NCI-H146 (cell line): ENCODE data around the gene BACH2.

Experiments
- DNase-seq: peaks from one replicate; lab custom pipeline; 2025; lab: John Stamatoyannopoulos, UW

BACH2 gene

DNA sequence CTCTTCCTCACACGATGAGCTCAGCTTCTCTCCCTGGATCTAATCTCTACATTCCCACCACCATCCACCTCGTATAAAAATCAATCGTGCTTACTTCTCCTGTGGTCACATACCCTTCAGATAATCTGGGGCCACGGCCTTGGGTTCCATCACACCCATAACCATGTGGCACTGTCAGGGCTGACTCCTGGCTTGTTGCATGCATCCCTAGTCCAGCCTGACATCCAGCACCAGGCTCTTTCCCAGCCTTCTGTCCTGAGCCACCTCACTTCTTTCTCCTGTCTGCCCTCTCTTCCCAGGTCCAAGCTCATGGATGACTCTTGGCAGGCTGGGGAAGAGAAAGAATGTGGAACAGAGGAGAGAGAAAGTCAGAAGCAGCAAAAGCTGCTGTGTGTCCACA is 199.8 kb downstream of the BACH2 start:
- no peak for DNase-seq

DNA sequence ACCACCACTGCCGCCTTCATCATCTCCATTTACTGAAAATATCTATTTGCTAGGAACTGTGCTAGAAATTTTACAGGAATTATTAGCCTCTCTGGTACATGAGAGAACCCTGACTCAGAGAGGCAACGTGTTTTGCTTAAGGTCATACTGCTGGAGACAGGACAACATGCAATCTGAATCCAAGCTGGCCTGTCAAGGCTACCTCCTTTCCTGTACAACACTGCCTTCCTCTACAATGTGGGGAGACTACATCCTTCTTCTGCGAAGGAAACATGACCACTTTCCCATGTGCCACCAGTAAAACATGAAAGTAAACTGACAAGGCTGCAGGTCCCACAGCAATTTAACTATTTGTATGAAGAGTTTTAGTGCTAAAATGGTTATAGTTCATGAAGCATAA is 200.9 kb downstream of the BACH2 start:
- DNase-seq = no peak

DNA sequence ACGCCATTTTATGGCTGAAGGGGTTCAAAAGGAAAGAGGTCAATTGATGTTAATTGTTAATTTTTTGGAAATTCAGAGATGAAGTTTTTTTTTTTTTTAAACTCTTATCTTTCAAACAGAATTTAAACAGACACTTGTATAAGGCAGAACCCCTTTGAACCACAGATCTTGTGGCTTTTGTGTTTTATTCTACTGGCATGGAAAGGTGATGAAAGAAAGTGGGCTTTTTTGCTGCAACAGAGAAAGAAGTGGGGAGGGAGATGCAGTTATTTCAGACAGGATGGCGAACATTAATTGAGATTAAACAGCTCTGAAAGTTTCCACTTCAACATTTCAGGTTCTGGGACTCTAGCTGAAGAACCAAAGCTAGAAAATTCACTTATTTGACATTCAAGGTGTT is 201.5 kb downstream of the BACH2 start:
- no peak for DNase-seq

DNA sequence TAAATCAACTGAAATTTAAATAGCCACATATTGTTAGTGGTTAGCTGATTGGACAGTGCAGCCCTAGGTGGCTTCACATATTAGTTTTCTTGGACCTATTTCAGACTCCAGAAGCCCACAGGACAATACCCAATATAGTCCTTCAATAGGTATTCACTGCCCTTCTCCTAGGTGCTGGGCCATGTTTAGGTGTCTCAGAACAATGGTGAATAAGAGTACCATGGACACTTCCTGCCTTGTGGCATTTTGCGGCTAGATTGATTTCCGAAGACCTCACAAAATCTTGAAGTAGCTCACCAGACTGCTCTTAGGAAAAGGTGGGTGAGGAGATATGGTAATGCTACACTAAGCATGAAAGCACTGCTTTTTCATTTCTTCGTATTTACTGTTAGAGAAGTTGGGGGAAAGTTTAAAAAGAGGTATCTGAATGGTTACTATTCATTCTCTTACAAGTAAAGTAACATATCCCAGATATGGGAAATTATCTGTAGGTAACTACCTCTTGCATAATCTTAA is 203.0 kb downstream of the BACH2 start:
- no peak for DNase-seq

DNA sequence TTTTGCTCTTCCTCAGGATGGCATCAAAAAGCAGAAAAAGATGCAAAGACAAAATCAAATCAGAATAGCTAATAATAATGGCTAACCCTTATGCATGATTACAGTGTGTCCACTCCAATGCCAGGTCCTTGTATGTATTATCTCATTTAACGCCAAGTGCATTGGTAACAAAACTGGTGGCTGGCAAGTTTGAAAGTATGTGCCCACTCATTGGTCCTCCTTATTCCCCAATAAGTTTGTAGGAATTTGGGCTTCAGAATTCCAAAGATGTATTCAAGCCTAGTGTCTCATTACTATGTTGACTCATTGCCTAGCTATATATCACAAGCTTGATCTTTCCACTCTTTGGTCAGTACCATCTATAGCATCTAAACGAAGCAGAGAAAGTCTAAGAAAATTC is 205.8 kb downstream of the BACH2 start:
- no peak for DNase-seq

DNA sequence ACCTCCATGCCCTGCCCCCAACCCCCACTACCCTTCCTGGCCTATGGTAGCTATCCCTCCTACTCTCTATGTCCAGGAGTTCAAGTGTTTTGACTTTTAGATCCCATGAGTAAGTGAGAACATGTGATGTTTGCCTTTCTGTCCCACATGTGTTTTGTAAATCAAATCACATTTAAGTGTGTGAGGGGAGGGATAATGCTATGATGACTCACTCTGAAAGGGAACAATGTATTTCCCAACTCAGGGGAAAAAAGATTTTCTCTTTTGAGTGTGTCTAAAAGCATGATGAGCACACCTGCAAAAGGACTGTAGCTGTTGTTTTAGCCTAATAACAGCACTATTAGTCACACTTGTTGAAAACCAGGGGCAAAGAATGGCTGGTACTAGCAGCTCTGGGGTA is 208.6 kb downstream of the BACH2 start:
- DNase-seq = no peak

DNA sequence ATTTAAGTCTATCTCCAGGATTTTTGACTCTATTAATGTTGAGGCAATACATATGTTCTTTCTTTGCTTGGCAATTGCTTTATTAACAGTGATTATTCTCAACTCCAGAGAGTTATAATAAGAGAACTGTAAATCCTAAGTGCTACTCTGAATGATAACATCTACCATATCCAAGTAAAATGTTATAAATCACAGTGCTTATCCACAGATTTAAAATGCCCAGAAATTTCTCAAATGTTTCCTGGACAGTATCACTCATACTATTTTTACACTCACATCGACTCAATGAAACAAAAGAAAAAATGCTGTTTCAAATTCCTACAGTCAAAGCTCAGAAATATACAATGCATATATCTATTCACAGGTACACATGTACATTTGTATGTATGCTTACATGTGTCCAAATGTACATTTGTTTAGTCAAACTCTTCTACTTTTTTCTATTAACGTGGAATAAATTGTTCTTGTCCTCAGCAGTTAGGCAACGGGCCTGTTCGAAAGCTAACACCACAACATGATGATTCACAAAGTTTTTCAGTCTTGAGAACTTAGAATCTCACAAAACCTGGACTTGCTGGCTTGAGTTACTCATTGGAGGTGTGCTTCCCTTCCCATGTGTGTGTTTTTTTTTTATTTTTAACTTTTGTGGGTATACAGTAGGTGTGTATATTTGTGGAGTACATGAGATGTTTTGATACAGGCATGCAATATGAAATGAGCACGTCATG is 209.4 kb downstream of the BACH2 start:
- no peak for DNase-seq

DNA sequence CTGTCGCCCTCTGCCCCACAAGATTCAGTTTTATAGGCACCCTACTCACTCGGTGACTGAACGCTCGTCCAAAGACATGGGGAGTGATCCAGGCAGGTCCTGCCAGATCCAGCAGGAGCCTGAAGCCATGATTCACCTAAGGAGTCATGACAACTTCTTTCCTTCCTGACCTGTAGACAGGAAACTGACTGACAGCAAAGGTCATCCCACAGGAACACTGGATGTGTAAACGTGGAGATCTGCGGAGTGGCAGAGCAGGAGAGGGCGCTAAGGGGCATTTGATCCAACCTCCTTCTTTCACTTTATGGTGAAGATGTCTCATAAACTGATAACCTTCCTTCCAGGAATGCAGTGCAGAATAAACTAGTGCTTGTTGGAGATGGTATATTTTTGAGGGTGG is 210.1 kb downstream of the BACH2 start:
- DNase-seq = no peak

DNA sequence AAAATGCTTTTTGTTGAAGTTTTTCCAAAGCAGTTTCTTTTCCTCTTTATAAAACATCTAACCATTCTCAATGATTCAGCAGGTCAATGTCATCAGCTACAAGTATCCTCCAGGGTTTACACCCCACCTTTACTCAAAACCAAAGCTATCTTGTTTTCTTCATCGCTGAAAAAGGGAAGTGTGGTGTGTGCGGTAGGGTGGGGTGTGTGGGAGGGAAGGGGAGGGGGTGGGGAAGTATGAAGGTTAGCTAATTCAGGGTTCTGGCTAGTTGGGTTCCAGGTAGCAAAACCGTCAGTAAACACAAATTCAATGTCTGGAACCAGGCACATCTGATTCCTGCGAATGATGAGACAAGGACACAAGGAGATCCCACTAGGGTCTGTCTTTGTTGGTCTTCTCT is 212.8 kb downstream of the BACH2 start:
- no peak for DNase-seq

DNA sequence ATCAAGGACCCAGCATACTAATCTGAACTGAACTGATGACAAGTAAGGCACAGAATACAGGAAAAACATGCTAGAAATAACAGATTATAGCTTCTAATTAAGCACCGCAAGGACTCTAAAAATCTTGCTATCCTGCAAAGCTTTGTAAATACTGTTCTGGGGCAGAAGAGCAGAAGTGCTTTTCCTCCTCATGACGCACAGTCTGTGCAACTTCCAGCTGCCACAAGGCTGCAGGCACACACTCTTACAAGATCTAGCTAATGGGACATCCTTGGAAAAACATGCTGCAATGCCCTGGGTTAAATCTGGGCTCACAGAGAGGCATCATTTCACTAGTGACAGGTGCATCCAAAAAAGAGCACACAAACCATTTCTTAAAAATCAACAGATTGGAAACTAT is 213.8 kb downstream of the BACH2 start:
- no peak for DNase-seq

DNA sequence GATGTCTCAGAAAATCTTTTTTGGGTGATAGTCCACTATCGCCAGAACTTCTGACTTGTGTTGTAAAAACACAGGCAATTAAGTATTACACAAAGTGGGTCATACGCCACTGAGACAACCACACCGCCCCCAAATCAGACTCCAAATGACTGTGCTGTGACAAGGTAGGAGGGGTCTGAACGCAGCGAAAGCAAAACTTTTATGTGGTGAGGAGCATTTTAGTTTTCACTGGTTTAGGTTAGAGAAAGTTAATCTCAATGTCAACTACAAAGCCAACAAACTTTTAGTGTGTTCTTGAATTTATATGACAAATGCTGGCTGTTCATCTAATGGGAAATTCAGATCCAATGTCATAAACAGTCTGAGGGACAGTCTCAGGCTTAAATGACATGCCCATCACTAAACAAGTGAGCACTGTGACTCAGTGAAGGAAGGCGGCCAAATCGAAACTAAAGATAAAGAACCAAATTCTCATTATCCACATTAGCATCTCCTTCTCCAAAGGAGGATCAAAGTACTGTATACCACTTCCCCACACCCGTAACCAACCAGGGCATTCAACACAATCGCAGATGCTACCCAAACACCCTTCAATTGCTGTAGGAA is 215.7 kb downstream of the BACH2 start:
- no peak for DNase-seq

DNA sequence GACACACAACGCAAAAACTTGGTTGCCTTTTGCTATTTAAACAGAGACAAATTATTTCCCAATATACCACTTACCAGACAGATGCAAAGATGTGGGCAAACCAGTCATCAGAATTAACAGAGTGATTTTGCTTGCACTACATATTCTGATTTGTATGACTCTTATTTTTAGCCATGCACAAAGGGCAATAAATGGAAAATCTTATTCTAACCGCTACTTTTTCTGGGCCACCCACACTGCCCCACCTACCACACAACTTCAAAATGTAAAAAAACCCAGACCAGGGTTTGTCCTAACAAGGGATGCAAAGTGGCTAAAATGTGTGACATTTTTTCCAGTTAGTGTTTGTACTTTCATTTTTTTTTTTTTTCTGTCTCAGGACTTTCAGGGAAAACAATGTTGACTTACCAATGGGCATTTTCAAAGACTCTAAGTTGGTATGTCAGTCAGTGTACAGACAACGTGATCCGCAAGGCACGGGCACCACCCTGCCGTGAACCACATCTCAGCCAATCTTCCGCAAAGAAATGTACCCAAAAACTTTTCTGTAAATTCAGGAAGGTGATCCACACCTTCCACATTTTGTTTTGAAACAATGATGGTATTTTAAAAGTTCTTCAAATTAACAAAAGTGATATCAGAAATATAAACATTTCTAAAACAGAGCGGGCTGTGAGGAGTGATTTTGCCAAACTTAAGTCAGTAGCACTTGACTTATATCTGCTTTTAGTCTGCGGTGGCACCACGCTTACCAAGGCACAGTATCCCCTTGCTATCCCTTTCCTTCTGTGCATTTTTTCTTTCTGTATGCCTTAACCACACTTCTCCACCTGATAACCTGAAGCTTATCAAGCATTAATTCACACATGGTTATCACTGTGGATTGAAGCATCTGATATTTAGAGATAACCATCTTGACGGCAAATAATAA is 216.8 kb downstream of the BACH2 start:
- DNase-seq = no peak

DNA sequence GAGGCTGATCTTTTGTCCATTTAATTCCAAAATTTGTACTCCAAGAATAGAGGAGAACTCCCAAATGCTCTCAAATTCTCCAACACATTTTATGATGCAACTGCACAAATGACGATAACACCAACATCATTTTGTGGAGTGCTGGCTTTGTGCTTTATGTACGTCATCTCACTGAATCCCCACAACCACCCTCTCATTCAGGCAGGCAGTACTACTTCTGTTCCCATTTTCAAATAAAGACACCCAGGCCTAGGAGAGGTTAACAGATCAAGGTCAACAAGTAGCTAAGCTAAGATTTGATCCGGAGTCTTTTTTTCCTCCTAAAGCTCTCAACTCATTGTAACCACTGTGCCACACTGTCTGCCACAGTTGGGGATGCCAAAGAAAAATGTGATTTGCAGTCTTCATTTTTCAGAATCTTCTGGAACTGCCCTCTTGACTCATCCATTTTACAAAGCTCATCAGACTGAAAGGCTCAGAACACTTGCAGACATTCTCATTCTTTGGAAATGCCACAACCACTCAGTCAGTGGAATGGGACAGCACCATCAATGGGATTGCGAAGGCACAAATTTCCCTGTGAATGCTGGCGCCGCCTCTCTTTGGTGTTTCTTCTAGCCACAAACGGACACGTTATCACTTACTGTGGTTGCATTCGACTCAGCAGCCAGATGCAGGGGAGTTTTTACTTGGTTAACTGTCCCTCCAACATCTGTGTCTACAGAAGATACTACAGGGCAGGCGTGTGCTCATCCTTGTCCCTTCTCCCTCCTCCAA is 217.9 kb downstream of the BACH2 start:
- no peak for DNase-seq

DNA sequence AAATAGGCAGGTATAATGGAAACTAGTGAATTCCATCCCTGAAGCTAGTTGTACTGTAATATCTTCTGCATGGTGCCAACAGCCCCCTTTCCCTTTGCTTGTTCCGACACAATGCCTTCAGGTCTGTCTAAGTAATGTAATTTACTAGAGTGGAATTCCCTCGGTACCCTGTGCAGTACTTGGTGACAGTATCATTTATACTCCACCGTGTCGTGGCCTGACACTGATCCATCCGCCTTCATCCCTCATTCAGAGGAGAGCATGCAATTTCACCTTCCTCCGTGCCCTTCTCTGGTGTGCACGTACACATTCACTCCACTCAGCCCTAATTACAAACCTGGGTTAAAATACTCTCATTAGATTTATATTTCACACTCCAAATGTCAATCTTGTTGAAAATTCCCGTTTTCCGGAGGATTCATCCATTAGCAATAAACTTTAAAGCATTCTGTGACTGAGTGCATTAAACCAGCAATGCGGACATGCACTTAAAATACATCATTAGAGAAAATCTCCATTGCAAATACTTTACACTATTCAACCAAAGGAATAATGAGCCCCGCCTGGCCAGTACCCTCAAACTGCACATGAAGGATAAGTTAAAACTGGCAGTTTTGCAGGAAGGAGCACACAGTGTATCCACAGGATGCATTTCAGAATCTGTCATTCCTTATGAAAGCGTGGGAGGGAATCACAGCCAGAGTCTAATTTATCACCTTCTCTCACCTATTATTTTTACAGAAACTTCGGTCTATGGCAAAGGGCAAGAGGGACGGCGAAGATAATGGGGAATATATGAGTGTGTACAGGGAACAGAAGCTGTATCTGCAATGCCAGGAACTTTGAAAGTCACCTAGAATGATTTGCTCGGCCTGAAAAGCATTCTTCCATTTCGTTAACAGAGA is 219.9 kb downstream of the BACH2 start:
- DNase-seq = no peak

DNA sequence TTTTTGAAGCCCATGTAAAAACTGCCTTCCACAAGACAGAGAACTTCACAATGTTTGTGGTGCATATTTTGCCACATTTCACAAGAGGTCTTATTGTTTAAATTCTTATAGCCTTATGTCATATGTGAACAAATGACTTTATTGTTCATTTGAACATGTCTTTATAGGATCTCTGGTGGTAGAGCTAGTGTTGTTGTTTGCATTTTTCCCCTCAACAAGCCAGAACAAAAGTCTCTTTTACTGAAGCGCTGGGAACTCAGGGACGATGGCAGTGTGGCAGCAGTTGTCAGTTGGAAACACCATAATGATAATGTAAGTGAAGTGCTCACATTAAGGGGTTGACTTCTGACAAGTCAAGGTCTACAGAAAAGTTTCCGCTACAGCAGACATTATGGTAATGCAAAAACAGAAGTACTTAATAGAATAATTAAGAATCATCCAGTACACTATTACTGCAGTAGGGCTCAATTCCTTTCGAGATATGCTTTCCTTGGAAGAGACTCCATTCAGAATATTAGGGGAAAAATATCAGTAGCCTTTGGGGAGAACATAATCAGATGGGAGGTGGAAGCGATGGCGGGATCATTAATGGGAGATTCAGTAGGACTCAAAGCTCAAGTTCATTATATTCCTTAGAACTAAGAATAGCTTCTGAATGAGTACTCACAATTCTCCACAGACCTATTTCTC is 222.3 kb downstream of the BACH2 start:
- DNase-seq = no peak

DNA sequence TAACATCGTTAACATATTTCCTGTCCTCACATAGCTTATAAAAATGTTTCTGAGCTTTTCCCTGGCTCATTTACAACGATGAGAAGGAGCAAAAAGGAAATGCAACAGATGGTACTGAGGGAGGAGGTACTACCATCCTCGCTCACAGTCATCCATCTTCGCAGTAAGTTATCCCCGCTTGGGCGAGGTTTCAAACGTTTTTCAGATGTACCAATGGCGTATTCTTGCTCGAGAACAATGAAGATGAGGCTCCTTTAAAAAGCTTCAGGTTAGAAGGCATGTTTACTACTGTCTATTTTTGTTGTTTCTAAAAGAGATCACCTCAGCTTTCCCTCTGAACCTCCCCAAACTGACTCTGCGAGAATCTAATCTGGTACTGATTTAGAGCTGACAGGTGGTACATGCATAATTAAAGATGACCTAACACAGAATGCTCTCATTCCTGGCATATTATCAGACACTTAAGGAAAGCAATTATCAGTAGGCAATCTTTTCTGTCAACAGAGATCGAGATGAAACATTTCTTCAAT is 223.6 kb downstream of the BACH2 start:
- no peak for DNase-seq

DNA sequence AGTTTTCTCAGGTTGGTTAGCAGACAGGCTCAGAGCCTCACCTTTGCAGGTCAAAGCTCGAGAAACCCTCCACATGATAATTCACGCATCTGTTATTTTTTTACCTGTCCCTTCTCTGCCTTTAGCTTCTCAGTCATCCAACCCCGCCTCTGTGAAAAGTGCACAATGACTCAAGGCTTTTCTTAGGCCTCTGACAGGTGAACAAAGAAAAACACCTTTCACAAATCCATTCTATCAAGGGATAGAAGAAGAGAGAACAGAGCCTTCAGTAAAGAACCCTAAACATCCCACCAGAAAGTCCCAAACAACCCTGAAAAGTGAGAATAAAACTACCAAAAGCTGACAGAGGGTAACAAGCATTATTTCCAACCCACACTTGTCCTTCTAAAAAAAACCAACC is 224.1 kb downstream of the BACH2 start:
- no peak for DNase-seq

DNA sequence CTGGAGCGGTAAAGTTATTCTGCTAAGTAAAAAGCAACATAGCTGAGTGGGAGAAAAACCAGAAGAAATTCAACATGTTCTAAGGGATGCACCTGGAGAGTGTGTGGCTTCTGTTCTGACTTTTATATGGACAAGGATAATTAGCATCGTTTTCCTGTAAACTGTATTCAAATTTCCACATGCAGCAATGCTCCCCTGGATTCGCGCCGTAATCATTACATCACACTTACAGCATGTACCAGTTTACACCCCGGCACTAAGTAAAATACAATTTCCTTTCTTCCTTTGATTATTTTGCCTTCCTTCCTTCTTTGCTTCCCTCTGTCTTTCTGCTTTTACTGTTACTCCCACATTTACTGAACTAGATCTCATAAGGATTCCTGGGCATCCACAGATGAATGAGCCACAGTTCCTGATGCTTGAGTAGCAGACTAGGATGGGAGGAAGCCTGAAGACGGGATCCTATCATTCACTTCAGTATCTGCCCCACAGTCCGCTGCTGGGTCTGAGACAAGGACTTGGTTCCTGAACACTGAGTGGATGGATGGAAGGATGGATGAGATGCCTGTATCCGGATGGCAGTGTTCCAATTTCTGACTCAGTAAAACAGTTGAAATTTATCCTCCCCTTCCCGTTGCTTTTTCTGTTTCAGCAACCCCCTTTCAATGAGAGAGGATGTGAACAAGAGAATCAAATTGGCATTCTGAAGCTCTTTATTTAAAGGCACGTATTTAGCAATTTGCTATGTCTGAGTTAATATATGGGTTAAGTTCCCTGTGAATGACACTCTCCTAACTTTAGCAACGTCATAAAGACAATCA is 227.7 kb downstream of the BACH2 start:
- no peak for DNase-seq

DNA sequence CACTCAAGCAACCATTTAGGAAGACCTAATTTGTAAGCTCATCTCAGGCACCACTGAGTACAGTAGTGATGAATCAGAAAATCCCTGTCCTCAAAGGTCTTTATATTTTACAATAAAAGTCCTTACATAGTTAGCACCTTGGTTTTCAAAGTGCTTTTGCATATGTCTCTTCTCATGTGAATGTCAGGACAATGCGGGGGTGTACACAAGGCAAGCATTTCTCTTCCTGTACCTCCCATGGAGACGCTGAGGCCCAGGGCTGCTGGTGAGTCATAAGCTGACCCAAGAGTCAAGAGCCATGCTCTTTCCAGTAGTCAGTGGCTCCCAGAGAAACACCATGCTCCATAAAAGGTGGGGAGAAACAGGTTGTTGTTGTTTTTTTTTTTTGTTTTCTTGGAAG is 228.4 kb downstream of the BACH2 start:
- no peak for DNase-seq
